ENCODE measurements around the gene PIN1. TPM values are rescaled to one million over a fixed set of nuclear protein-coding genes. Genes with fewer than 3 reads are reported as not detected.
A peak's percentile ranks its signal among the peaks of the same experiment; 100 is the strongest.

Gene PIN1
- total RNA-seq, 1 donor from 2014 or later = 58.5 TPM

DNA sequence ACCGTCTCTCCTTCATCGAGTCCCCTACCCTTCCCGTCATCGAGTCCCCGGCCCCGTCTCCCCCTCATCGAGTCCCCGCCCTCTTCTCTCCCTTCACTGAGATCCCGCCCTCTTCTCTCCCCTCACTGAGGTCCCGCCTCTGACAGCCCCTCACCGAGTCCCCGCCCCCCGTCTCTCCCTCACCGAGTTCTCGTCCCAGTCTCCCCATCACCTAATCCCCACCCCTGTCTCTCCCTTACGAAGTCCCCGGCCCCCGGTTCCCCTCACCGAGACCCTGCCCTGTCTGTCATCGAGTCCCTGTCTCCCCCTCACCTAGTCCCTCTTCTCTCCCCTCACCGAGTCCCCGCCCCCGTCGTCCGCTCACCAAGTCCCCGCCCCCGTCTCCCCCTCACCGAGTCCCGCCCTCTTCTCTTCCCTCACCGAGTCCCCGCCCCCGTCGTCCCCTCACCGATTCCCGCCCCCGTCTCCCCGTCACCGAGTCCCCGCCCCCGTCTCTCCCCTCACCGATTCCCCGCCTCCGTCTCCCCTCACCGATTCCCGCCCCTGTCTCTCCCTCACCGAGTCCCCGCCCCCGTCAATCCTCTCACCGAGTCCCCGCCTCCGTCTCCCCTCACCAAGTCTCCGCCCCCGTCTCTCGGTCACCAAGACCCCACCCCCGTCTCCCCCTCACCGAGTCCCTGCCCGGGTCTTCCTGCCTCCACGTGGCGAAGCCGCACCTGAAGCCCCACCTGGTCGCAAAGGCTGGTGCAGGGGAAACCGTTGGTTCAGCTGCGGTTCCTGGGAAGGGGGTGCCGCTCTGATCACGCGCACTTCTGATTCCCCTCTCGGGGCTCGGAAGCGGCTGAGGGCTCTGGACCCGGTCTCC is 42.7 kb upstream of the PIN1 start:
- H3K27ac ChIP-seq (ENCODE audit: low read depth, low read length) = peak overlapping the region; percentile 89
- H3K4me1 ChIP-seq (ENCODE audit: control insufficient read depth in 3 of 3, insufficient read depth in 3 of 3, low read length in 3 of 3) = peaks cover 0 to 3% (median 0%) of the 10 kb centered on the region in 3 donors
- peak overlapping the region; percentile 67 to 76 (median 73) for H3K4me3 ChIP-seq (ENCODE audit: low read length in 3 of 3)
- H3K36me3 ChIP-seq (ENCODE audit: control insufficient read depth in 3 of 3, insufficient read depth in 3 of 3, low read length in 3 of 3) = no peaks in the 10 kb centered on the region
- H3K9me3 ChIP-seq (ENCODE audit: control insufficient read depth in 3 of 3, low read length in 3 of 3) = no peaks in the 10 kb centered on the region
- H3K27me3 ChIP-seq (ENCODE audit: control insufficient read depth in 3 of 3, insufficient read depth in 3 of 3, low read length in 3 of 3) = peaks cover 4 to 17% (median 8%) of the 10 kb centered on the region in 3 donors
- H3K9ac ChIP-seq (ENCODE audit: low read depth in 1 of 3, low read length in 3 of 3) = peak overlapping the region; percentile 50 to 68 (median 61)

- Histone ChIP-seq H3K4me3 (ENCODE audit: low read length in 3 of 3) (peak overlapping the region; percentile 67 to 73 (median 67)), H3K9me3 (ENCODE audit: control insufficient read depth in 3 of 3, low read length in 3 of 3) (no peaks in the 10 kb centered on the region), H3K9ac (ENCODE audit: low read depth in 1 of 3, low read length in 3 of 3) (peak overlapping the region in 2 of 3 donors; percentile 61 to 68), H3K36me3 (ENCODE audit: control insufficient read depth in 3 of 3, insufficient read depth in 3 of 3, low read length in 3 of 3) (no peaks in the 10 kb centered on the region), H3K4me1 (ENCODE audit: control insufficient read depth in 3 of 3, insufficient read depth in 3 of 3, low read length in 3 of 3) (peaks cover 0 to 3% (median 0%) of the 10 kb centered on the region in 3 donors), H3K27me3 (ENCODE audit: control insufficient read depth in 3 of 3, insufficient read depth in 3 of 3, low read length in 3 of 3) (peaks cover 3 to 17% (median 4%) of the 10 kb centered on the region in 3 donors), H3K27ac (ENCODE audit: low read depth, low read length) (peak overlapping the region; percentile 79)
Observed at GRCh38 chr19:9793071-9793591, 42.0 kb upstream of the PIN1 start.

DNA sequence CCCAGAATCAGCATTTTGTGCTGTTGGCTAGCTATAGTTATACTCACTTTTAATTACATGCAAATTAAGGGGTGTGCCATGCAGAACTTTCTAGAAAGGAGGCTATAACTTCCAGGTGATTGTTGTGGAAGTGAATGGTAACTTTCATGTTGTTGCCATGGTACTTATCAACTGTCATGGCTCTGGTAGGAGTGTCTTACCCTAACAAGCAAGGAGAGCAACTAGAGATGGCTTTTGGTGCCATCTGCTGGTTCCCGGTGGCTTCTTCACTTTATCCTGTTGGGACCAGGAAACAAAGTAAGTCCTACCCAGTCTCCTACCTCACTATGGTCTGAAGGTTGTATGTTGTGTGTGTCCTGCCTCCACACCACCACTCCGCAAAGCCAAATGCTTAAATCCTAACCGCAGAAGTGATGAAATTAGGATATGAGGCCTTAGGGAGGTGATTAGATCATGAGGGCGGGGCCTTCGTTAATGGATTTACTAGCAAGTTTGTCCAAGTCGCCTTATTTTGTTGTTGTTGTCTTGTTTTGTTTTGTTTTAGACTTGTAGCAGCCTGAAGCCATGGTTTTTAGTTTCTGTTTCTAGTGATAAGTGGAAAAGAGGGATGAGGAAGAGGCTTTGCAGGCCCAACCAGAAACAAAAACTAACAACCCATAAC is 38.9 kb upstream of the PIN1 start:
- H3K4me1 ChIP-seq (ENCODE audit: control insufficient read depth in 3 of 3, insufficient read depth in 3 of 3, low read length in 3 of 3) = peaks cover 0 to 3% (median 0%) of the 10 kb centered on the region in 3 donors
- H3K36me3 ChIP-seq (ENCODE audit: control insufficient read depth in 3 of 3, insufficient read depth in 3 of 3, low read length in 3 of 3) = no peaks in the 10 kb centered on the region
- no peaks in the 10 kb centered on the region for H3K9me3 ChIP-seq (ENCODE audit: control insufficient read depth in 3 of 3, low read length in 3 of 3)
- no peak overlapping the region for H3K27ac ChIP-seq (ENCODE audit: low read depth, low read length)
- H3K9ac ChIP-seq (ENCODE audit: low read depth in 1 of 3, low read length in 3 of 3) = no peak overlapping the region
- no peak overlapping the region for H3K4me3 ChIP-seq (ENCODE audit: low read length in 3 of 3)
- peaks cover 0 to 12% (median 3%) of the 10 kb centered on the region in 3 donors for H3K27me3 ChIP-seq (ENCODE audit: control insufficient read depth in 3 of 3, insufficient read depth in 3 of 3, low read length in 3 of 3)

DNA sequence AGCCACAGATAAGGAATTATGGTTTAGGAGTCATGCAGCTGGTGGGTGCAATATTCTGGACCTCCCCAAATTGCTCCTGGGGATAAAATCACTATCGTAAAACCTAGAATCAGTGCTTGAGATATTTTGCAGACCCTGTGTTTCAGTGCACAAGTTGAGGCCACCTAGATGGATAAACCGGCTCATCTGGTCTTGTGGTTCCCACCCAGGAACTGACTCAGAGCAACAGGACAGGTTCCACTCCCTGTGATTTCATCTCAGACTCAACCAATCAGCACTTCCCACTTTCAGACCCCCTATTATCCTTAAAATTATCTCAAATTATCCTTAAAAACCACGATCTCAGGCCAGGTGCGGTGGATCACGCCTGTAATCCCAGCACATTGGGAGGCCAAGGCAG is 37.2 kb upstream of the PIN1 start:
- Histone ChIP-seq H3K9ac (ENCODE audit: low read depth in 1 of 3, low read length in 3 of 3) (no peak overlapping the region), H3K27ac (ENCODE audit: low read depth, low read length) (no peak overlapping the region), H3K27me3 (ENCODE audit: control insufficient read depth in 3 of 3, insufficient read depth in 3 of 3, low read length in 3 of 3) (peaks cover 0 to 7% (median 2%) of the 10 kb centered on the region in 3 donors), H3K9me3 (ENCODE audit: control insufficient read depth in 3 of 3, low read length in 3 of 3) (no peaks in the 10 kb centered on the region), H3K36me3 (ENCODE audit: control insufficient read depth in 3 of 3, insufficient read depth in 3 of 3, low read length in 3 of 3) (no peaks in the 10 kb centered on the region), H3K4me1 (ENCODE audit: control insufficient read depth in 3 of 3, insufficient read depth in 3 of 3, low read length in 3 of 3) (no peaks in the 10 kb centered on the region), H3K4me3 (ENCODE audit: low read length in 3 of 3) (no peak overlapping the region)

- no peak overlapping the region for H3K9ac ChIP-seq (ENCODE audit: low read depth in 1 of 3, low read length in 3 of 3)
- no peaks in the 10 kb centered on the region for H3K27me3 ChIP-seq (ENCODE audit: control insufficient read depth in 3 of 3, insufficient read depth in 3 of 3, low read length in 3 of 3)
- no peak overlapping the region for H3K4me3 ChIP-seq (ENCODE audit: low read length in 3 of 3)
- H3K4me1 ChIP-seq (ENCODE audit: control insufficient read depth in 3 of 3, insufficient read depth in 3 of 3, low read length in 3 of 3) = no peaks in the 10 kb centered on the region
- no peaks in the 10 kb centered on the region for H3K9me3 ChIP-seq (ENCODE audit: control insufficient read depth in 3 of 3, low read length in 3 of 3)
- H3K36me3 ChIP-seq (ENCODE audit: control insufficient read depth in 3 of 3, insufficient read depth in 3 of 3, low read length in 3 of 3) = no peaks in the 10 kb centered on the region
- H3K27ac ChIP-seq (ENCODE audit: low read depth, low read length) = no peak overlapping the region
Observed at GRCh38 chr19:9799162-9799561, 36.0 kb upstream of the PIN1 start.

GRCh38 chr19:9801976-9802375 is 33.1 kb upstream of the PIN1 start:
- Histone ChIP-seq H3K9me3 (ENCODE audit: control insufficient read depth in 3 of 3, low read length in 3 of 3) (no peaks in the 10 kb centered on the region), H3K4me1 (ENCODE audit: control insufficient read depth in 3 of 3, insufficient read depth in 3 of 3, low read length in 3 of 3) (no peaks in the 10 kb centered on the region), H3K9ac (ENCODE audit: low read depth in 1 of 3, low read length in 3 of 3) (no peak overlapping the region), H3K27ac (ENCODE audit: low read depth, low read length) (no peak overlapping the region), H3K4me3 (ENCODE audit: low read length in 3 of 3) (no peak overlapping the region), H3K36me3 (ENCODE audit: control insufficient read depth in 3 of 3, insufficient read depth in 3 of 3, low read length in 3 of 3) (peaks cover 1 to 4% (median 4%) of the 10 kb centered on the region in 3 donors), H3K27me3 (ENCODE audit: control insufficient read depth in 3 of 3, insufficient read depth in 3 of 3, low read length in 3 of 3) (no peaks in the 10 kb centered on the region)

DNA sequence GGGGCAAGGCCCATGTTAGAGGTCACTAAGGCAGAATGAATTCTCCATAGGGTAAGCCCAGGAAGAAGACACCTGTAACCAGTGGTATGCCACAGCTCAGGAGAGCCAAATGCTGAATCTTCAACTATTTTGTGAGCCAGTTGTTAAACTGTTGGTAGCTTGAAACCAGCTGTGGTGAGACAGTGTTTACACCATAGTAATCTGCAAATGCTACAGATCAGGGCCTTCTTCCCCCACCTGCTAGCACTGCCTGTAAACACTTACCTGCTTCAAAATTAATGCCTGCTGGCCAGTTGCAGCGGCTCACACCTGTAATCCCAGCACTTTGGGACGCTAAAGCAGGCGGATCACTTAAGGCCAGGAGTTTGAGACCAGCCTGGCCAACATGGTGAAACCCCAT is 28.3 kb upstream of the PIN1 start:
- Histone ChIP-seq H3K27ac (ENCODE audit: low read depth, low read length) (no peak overlapping the region), H3K9me3 (ENCODE audit: control insufficient read depth in 3 of 3, low read length in 3 of 3) (no peaks in the 10 kb centered on the region), H3K4me1 (ENCODE audit: control insufficient read depth in 3 of 3, insufficient read depth in 3 of 3, low read length in 3 of 3) (no peaks in the 10 kb centered on the region), H3K27me3 (ENCODE audit: control insufficient read depth in 3 of 3, insufficient read depth in 3 of 3, low read length in 3 of 3) (no peaks in the 10 kb centered on the region), H3K9ac (ENCODE audit: low read depth in 1 of 3, low read length in 3 of 3) (no peak overlapping the region), H3K36me3 (ENCODE audit: control insufficient read depth in 3 of 3, insufficient read depth in 3 of 3, low read length in 3 of 3) (peaks cover 33 to 37% (median 34%) of the 10 kb centered on the region in 3 donors), H3K4me3 (ENCODE audit: low read length in 3 of 3) (no peak overlapping the region)

DNA sequence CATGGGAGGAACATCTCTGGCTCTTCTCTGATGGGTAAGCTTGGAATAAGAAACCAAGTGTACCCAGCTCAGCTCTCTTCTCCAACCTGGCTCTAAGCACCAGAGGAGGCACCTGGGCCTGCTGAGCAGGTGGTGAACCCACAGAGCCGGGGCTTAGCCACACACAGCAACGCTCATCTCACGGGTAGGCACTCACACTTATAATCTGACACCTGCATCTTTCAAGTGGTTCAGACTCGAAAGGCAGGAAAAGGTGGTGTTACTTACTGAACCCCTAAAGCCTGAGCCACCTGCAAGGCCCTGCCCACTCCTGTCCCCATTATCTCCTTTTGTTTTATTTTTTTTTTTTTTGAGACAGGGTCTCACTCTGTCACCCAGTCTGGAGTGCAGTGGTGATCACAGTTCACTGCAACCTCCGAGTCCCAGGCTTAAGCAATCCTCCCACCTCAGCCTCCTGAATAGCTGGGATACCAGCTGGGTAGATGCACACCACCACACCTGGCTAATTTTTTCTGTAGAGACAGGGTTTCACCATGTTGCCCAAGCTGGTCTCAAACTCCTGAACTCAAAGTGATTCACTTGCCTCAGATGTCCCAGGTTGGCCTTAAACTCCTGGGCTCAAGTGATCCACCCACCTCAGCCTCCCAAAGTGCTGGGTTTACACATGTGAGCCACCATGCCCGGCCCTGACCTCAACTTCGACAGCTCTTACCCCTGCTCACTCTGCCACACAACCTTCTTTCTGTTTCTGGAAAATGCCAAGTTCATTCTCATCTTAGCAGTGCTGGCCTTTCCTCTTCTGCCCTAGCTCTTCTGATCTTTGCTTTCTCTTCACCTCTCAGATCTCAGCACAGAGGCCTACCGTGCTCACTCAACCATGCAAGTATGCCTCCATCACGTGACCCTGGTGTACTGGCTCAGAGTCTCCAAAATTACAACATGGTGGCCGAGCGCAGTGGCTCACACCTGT is 26.0 kb upstream of the PIN1 start:
- H3K4me1 ChIP-seq (ENCODE audit: control insufficient read depth in 3 of 3, insufficient read depth in 3 of 3, low read length in 3 of 3) = no peaks in the 10 kb centered on the region
- H3K9me3 ChIP-seq (ENCODE audit: control insufficient read depth in 3 of 3, low read length in 3 of 3) = no peaks in the 10 kb centered on the region
- H3K4me3 ChIP-seq (ENCODE audit: low read length in 3 of 3) = no peak overlapping the region
- H3K27me3 ChIP-seq (ENCODE audit: control insufficient read depth in 3 of 3, insufficient read depth in 3 of 3, low read length in 3 of 3) = no peaks in the 10 kb centered on the region
- H3K9ac ChIP-seq (ENCODE audit: low read depth in 1 of 3, low read length in 3 of 3) = no peak overlapping the region
- peaks cover 33 to 37% (median 37%) of the 10 kb centered on the region in 3 donors for H3K36me3 ChIP-seq (ENCODE audit: control insufficient read depth in 3 of 3, insufficient read depth in 3 of 3, low read length in 3 of 3)
- H3K27ac ChIP-seq (ENCODE audit: low read depth, low read length) = no peak overlapping the region

GRCh38 chr19:9811139-9811538 is 24.0 kb upstream of the PIN1 start:
- no peaks in the 10 kb centered on the region for H3K9me3 ChIP-seq (ENCODE audit: control insufficient read depth in 3 of 3, low read length in 3 of 3)
- H3K36me3 ChIP-seq (ENCODE audit: control insufficient read depth in 3 of 3, insufficient read depth in 3 of 3, low read length in 3 of 3) = peaks cover 30 to 37% (median 34%) of the 10 kb centered on the region in 3 donors
- H3K27me3 ChIP-seq (ENCODE audit: control insufficient read depth in 3 of 3, insufficient read depth in 3 of 3, low read length in 3 of 3) = no peaks in the 10 kb centered on the region
- H3K27ac ChIP-seq (ENCODE audit: low read depth, low read length) = no peak overlapping the region
- no peak overlapping the region for H3K4me3 ChIP-seq (ENCODE audit: low read length in 3 of 3)
- H3K9ac ChIP-seq (ENCODE audit: low read depth in 1 of 3, low read length in 3 of 3) = no peak overlapping the region
- no peaks in the 10 kb centered on the region for H3K4me1 ChIP-seq (ENCODE audit: control insufficient read depth in 3 of 3, insufficient read depth in 3 of 3, low read length in 3 of 3)
